Fibroblast of lung (primary cell): ENCODE measurements around the gene ARGLU1. TPM values are rescaled to one million over a fixed set of nuclear protein-coding genes. Genes with fewer than 3 reads are reported as not detected.

ENCODE experiments used
- DNase-seq, 2 donors: peaks; one replicate each; pipeline versions ENCODE4 v3.0.0 to v3.0.0-alpha.2; 2010; ENCODE audit warnings: low read depth in 2 of 2
- H2AFZ ChIP-seq: 2 replicates; pipeline ENCODE4 v1.5.1; 2012; ENCODE audit warnings: low read length, control low read depth, inconsistent platforms
- H3K27ac ChIP-seq: 2 replicates; pipeline ENCODE4 v1.5.1; 2011; ENCODE audit warnings: low read length, control low read depth; ENCODE audit not compliant: insufficient read depth
- H3K27me3 ChIP-seq: 2 replicates; pipeline ENCODE4 v1.5.1; 2011; ENCODE audit warnings: mild to moderate bottlenecking, low read length; ENCODE audit not compliant: control insufficient read depth, insufficient read depth
- H3K36me3 ChIP-seq: 2 replicates; pipeline ENCODE4 v1.5.1; 2011; ENCODE audit warnings: low read length; ENCODE audit not compliant: control insufficient read depth, insufficient read depth
- H3K4me1 ChIP-seq: 2 replicates; pipeline ENCODE4 v1.5.1; 2011; ENCODE audit warnings: low read length; ENCODE audit not compliant: control insufficient read depth, insufficient read depth; ENCODE audit errors: extremely low read depth
- H3K4me2 ChIP-seq: 2 replicates; pipeline ENCODE4 v1.5.1; 2011; ENCODE audit warnings: low read length, control low read depth; ENCODE audit not compliant: insufficient read depth; ENCODE audit errors: extremely low read depth
- H3K4me3 ChIP-seq, 4 experiments: fragments of 200-600 bp in 1 of 4; sonication (generic) in 1 of 4; replicated peaks in 1 of 4; 2 replicates each; pipeline ENCODE4 v1.5.1; 2011 to 2016; ENCODE audit warnings: low read length in 4 of 4, low read depth in 3 of 4, mild to moderate bottlenecking in 3 of 4, control low read depth in 2 of 4, inconsistent platforms in 1 of 4, mixed read lengths in 1 of 4; ENCODE audit not compliant: insufficient read depth in 1 of 4; ENCODE audit errors: control extremely low read depth in 1 of 4
- H3K79me2 ChIP-seq: 2 replicates; pipeline ENCODE4 v1.5.1; 2012; ENCODE audit warnings: mild to moderate bottlenecking, low read length, inconsistent platforms; ENCODE audit not compliant: control insufficient read depth, insufficient read depth
- H3K9ac ChIP-seq: 2 replicates; pipeline ENCODE4 v1.5.1; 2011; ENCODE audit warnings: mild to moderate bottlenecking, low read length, control low read depth; ENCODE audit not compliant: insufficient read depth
- H3K9me3 ChIP-seq: 2 replicates; pipeline ENCODE4 v1.5.1; 2012; ENCODE audit warnings: low read depth, low read length; ENCODE audit not compliant: control insufficient read depth, insufficient read depth
- H4K20me1 ChIP-seq: 2 replicates; pipeline ENCODE4 v1.5.1; 2011; ENCODE audit warnings: low read length; ENCODE audit not compliant: control insufficient read depth, insufficient read depth; ENCODE audit errors: extremely low read depth
- EZH2 ChIP-seq: IDR thresholded peaks from 2 replicates; pipeline ENCODE4 v1.5.1; 2012; ENCODE audit warnings: low read length, control low read depth, mild to moderate bottlenecking; ENCODE audit errors: missing control alignments
- polyA plus RNA-seq, 2 donors: library from polyadenylated mRNA; depleted of rRNA in 1 of 2; stranded (reverse) in 1 of 2; unstranded in 1 of 2; fragments of >200 nt; gene quantifications; 2 replicates each; pipeline ENCODE4 v1.2.1, GENCODE V29; 2011 to 2012; ENCODE audit warnings: missing spikeins in 1 of 2
- total RNA-seq: library from RNA; depleted of rRNA; stranded (reverse); fragments of >200 nt; gene quantifications from 2 replicates; pipeline ENCODE4 v1.2.1, GENCODE V29; 2014
- TF ChIP-seq, protein P1 (sequence below), 2 donors: IDR thresholded peaks in 1 of 2; conservative IDR thresholded peaks in 1 of 2; 1 replicate in 1 of 2; 2 replicates in 1 of 2; pipeline ENCODE4 v1.5.1; 2011 to 2012; ENCODE audit warnings: low read length in 2 of 2, control low read depth in 1 of 2, inconsistent platforms in 1 of 2, low read depth in 1 of 2, mild to moderate bottlenecking in 1 of 2

The ARGLU1 gene
- total and polyA plus RNA-seq, 2 donors (not counting 1 experiment from before 2014, with no cell fraction given) = 45.4 to 45.6 TPM

DNA sequence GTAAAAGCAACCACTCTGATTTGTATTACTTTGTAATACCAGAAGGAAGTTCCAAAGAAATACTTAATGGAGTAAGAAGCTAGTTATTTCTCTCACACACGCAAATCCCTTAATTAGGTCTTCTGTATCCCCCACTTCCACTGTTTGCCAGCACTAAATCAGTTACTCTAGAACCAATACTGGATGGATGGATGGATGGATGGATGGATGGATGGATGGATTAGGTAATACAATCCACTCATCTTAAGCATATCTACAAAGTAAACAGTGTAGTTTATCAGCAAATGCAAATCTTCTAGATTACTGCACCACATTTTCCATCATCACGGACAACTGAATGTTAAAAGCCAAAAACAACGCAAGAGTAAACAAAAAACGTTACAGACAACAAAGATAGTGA is 27.3 kb downstream of the ARGLU1 start:
- Histone ChIP-seq H3K4me2 (no peak overlapping the region), H2AFZ (no peak overlapping the region), H3K36me3 (peaks cover 3% of the 10 kb centered on the region), H3K9ac (no peak overlapping the region), H3K9me3 (no peaks in the 10 kb centered on the region), H4K20me1 (no peaks in the 10 kb centered on the region), H3K27ac (no peak overlapping the region), H3K4me3 (no peak overlapping the region), H3K79me2 (peaks cover 12% of the 10 kb centered on the region), H3K27me3 (no peaks in the 10 kb centered on the region), H3K4me1 (no peaks in the 10 kb centered on the region)
- TF ChIP-seq, protein P1, sequence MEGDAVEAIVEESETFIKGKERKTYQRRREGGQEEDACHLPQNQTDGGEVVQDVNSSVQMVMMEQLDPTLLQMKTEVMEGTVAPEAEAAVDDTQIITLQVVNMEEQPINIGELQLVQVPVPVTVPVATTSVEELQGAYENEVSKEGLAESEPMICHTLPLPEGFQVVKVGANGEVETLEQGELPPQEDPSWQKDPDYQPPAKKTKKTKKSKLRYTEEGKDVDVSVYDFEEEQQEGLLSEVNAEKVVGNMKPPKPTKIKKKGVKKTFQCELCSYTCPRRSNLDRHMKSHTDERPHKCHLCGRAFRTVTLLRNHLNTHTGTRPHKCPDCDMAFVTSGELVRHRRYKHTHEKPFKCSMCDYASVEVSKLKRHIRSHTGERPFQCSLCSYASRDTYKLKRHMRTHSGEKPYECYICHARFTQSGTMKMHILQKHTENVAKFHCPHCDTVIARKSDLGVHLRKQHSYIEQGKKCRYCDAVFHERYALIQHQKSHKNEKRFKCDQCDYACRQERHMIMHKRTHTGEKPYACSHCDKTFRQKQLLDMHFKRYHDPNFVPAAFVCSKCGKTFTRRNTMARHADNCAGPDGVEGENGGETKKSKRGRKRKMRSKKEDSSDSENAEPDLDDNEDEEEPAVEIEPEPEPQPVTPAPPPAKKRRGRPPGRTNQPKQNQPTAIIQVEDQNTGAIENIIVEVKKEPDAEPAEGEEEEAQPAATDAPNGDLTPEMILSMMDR (conservative IDR thresholded peaks at IDR 0.05 in 1 of 2, IDR thresholded peaks at IDR 0.05 in 1 of 2; ENCODE audit: low read depth in 1 of 2, low read length in 2 of 2) = no peak
- TF ChIP-seq EZH2 = no peak
- no peak for DNase-seq

DNA sequence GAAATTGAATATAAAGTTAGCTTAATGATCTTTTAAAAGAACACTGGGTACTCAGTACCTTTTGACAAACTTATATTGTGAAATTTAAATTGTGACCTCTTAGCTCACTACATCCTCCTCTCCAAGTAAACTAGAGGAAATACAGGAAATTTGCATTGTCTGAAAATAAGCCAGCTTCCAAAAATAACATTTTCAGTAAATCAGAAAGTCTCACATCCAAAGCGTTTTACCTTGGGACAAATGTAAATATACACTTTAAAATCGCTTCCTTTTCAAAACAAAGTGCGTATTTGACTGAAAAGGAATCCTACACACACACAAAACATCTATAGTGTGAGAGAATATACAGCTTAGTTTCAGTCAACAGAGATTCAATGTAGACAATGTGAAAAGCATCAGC is 30.4 kb downstream of the ARGLU1 start:
- Histone ChIP-seq H3K4me1 (no peaks in the 10 kb centered on the region), H3K36me3 (no peaks in the 10 kb centered on the region), H3K4me3 (no peak overlapping the region), H3K27ac (no peak overlapping the region), H4K20me1 (no peaks in the 10 kb centered on the region), H3K9ac (no peak overlapping the region), H3K79me2 (peaks cover 20% of the 10 kb centered on the region), H3K4me2 (no peak overlapping the region), H2AFZ (no peak overlapping the region), H3K27me3 (no peaks in the 10 kb centered on the region), H3K9me3 (no peaks in the 10 kb centered on the region)
- DNase-seq = no peak
- TF ChIP-seq EZH2 = no peak
- TF ChIP-seq, protein P1 (conservative IDR thresholded peaks at IDR 0.05 in 1 of 2, IDR thresholded peaks at IDR 0.05 in 1 of 2; ENCODE audit: low read depth in 1 of 2, low read length in 2 of 2) = no peak

- Histone ChIP-seq H3K4me1 (no peaks in the 10 kb centered on the region), H3K36me3 (no peaks in the 10 kb centered on the region), H2AFZ (peak overlapping the region; percentile 60), H3K4me2 (peak overlapping the region; percentile 99), H4K20me1 (no peaks in the 10 kb centered on the region), H3K79me2 (peaks cover 28% of the 10 kb centered on the region), H3K9ac (peak overlapping the region; percentile 40), H3K27ac (peak overlapping the region; percentile 9), H3K9me3 (no peaks in the 10 kb centered on the region), H3K4me3 (peak overlapping the region; percentile 53 to 82 (median 68)), H3K27me3 (no peaks in the 10 kb centered on the region)
- DNase-seq = peak; percentile 80 to 90
- no peak for TF ChIP-seq EZH2
- TF ChIP-seq, protein P1 (conservative IDR thresholded peaks at IDR 0.05 in 1 of 2, IDR thresholded peaks at IDR 0.05 in 1 of 2; ENCODE audit: low read depth in 1 of 2, low read length in 2 of 2) = peak; percentile 95 to 99
Observed at GRCh38 chr13:106536244-106537034, 31.5 kb downstream of the ARGLU1 start.
